GM12873 (cell line): ENCODE results near the gene ARHGEF39.

Experiments
- TF ChIP-seq, protein P1 (sequence below): IDR thresholded peaks from 2 replicates; pipeline ENCODE4 v1.5.1; 2012; ENCODE audit warnings: low read depth, mild to moderate bottlenecking, moderate library complexity, low read length, control low read depth; ENCODE audit not compliant: insufficient read depth; ENCODE audit errors: missing control alignments

ARHGEF39 gene

DNA sequence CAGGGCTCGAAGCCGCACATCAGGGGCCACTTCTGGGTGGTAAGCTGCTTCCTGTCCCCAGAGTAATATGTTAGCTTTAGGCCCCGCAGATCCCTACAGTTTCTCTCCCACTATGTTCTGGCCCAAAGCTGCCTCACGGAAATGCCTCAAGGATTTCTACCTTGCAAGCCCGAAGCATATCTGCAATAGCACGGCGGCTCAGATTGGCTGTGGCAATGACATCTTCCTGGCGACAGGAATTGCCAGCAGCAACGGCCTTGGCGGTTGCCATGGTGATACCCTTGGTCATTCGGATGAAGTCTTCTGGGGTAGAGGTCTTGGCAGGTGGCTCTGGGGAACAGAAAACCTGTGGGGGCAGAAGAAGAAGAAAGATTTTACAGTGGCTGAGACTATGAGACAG lies 35.0 kb upstream of the ARHGEF39 start:
- TF ChIP-seq, protein P1, sequence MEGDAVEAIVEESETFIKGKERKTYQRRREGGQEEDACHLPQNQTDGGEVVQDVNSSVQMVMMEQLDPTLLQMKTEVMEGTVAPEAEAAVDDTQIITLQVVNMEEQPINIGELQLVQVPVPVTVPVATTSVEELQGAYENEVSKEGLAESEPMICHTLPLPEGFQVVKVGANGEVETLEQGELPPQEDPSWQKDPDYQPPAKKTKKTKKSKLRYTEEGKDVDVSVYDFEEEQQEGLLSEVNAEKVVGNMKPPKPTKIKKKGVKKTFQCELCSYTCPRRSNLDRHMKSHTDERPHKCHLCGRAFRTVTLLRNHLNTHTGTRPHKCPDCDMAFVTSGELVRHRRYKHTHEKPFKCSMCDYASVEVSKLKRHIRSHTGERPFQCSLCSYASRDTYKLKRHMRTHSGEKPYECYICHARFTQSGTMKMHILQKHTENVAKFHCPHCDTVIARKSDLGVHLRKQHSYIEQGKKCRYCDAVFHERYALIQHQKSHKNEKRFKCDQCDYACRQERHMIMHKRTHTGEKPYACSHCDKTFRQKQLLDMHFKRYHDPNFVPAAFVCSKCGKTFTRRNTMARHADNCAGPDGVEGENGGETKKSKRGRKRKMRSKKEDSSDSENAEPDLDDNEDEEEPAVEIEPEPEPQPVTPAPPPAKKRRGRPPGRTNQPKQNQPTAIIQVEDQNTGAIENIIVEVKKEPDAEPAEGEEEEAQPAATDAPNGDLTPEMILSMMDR: no peak

DNA sequence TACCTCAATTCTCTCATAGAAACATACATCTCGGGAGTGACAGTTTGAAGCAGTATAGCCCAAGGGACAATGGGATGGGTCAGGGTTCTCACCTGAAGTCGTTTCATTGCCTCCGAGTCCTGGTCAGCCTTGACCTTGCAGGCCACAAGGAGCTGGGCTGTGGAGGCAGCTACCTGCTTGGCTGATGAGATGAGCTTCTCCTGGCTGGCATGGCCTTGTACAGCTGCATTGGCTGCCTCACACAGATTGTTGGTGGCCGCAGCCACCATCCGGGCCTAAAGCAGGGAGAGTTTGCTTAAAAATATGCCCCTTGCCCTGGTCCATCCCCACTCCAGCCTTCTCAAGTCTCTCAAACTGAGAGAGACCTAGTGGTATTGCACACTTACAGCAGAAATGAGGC lies 33.2 kb upstream of the ARHGEF39 start:
- TF ChIP-seq, protein P1: no peak

DNA sequence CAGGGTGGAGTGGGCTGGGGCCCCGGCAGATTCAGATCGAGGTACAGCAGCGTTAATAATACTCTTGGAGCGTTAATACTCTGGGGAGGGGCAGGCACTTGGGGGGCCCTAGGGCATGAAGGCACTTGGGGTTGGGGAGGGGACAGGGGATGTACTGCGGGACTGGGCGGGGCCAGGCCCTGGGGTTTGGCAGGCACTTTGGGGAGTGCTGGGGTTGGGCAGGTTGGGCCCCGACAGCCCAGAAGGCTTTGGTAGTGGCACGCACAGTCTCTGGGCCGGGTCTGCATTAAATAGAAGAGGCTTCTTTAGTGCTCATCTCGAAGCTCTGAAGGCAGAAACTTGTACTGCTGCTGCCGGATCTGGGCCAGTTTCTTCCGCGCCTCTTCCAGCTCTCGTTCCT lies 32.5 kb upstream of the ARHGEF39 start:
- TF ChIP-seq, protein P1: no peak

DNA sequence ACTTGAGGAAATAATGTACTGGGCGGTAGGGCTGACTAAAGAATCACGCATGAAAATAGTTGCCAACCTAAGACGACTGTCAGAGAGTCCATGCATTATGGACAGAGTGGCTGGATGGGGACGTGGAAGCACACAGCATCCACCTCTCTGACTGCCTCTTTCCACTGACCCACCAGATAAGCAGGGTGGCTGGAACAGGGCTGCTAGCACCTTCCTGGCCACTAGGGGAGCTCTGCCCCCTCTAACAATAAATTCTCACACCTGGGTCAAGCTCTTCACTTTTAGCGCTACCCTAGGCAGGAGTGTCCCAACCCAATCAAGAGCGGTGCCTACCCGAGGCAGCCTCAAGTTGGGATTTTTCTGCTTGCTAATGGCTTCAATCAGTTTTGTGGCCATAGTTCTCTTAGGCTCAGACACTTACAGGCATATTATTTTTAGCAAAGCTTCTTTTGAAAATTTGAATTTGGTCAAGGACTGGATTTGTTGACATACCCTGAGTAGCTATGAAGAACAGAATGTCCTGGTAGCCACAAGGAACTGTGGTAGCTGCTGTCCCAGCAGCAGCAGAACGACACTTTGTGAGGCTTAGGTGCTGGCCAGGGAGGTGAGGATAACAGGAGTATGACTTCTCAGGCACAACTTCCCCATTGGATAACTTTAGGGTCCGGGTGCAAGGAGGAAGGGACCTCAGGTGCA lies 31.7 kb upstream of the ARHGEF39 start:
- TF ChIP-seq, protein P1: peak; percentile 98

DNA sequence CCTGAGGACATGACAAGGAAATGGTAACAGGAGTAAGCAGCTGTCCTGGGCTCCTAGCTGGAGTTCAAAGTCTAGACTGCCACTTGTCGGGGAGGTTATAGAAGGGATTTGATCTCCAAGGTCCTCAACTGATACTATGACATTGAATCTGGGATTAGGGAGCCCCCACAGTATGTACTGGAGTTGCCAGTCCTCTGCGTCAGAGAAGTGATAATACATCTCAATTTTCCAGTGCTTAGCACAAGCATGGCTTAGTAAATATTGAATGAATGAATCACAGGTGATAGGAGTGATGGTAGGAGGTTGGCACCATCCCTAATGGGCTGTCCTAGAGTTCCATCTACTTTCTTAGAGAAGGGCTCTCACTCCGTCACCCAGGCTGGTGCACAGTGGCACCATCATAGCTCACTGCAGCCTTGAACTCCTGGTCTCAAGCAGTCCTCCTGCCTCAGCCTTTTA lies 31.0 kb upstream of the ARHGEF39 start:
- TF ChIP-seq, protein P1: no peak

DNA sequence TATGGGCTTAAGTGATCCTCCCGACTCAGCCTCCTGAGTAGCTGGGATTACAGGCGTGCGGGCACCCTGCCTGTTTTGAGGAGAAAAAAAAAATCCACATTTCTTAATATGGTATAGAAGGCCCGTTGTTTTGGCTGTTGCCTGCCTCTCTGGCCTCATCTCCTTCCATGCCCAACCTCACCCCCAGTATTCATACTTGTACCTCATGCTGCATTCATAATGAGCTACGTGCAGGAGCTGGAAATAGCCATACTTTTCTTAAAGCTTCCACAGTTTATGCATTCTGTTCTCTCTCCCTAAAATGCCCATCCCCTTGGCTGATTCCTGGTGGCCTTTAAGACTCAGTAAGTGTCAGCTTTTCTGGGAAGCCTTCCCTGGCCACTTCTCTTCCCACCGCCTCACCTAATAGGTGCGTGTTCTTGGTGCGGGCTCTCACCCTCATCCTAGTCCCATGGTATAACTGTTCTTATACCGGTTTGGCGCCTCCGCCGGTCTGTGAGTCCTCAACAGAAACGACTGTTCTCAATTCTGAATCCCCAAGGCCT lies 26.8 kb upstream of the ARHGEF39 start:
- TF ChIP-seq, protein P1: no peak

DNA sequence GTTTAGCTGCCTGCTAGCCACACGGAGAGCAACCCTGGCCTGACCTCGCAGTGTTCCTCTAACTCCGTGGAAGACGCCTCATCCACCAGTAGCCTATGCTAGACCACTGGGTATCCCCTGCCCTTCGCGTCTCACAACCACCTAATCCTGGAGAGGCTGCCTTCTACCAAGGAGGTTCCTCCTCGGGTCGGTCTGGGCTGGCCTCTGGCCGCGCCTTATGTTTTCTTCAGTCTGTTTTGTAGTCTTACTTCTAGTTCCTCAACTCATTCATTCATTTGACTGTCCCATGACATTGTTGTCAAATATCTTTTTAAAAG lies 26.3 kb upstream of the ARHGEF39 start:
- TF ChIP-seq, protein P1: no peak
